ENCODE data around the gene BAG5. TPM values are rescaled to one million over a fixed set of nuclear protein-coding genes. Genes with fewer than 3 reads are reported as not detected.

BAG5 gene
- total RNA-seq, 4 donors from 2014 or later: 40.3 to 44.3 (median 43.1) TPM

- no peak for DNase-seq (ENCODE audit: low spot score in 2 of 2)
- no peak for TF ChIP-seq POLR2A (IDR thresholded peaks at IDR 0.05)
- intact Hi-C loops (cut with DNase I; ENCODE audit: low total_unique reads): no loop called here
- H3K4me3 ChIP-seq (ENCODE audit: low read depth, poor library complexity, severe bottlenecking): no peak overlapping the region
- WGBS, 2 donors: 34 to 49% methylated on average over 7 to 10 of the region's 19 CpGs
Observed at GRCh38 chr14:103543721-103544387, 18.6 kb downstream of the BAG5 start.

DNA sequence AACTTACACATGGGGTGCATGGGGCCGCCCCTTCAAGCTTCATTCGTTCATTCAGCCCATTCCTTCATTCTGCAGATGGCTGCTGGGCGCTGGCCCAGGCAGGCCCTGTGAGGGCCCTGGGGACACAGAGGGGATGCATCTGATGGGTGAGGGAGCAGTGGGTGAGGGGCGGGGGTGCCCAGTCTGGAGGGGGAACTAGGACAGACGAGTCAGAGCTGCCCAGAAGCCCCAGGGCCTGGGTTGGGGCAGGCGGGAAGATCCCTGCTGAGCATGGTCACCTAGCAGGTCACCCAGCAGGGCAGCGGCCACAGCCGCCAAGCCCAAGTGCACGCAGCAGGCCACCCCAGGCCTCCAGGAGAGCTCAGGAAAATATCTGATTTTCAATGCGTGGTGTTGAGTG lies 19.3 kb downstream of the BAG5 start:
- WGBS, 2 donors: 51 to 64% methylated on average over 5 to 8 of the region's 10 CpGs
- TF ChIP-seq POLR2A (IDR thresholded peaks at IDR 0.05): no peak
- TF ChIP-seq CTCF (IDR thresholded peaks at IDR 0.05): no peak
- no peak for DNase-seq (ENCODE audit: low spot score in 2 of 2)
- H3K4me3 ChIP-seq (ENCODE audit: low read depth, poor library complexity, severe bottlenecking): no peak overlapping the region
- intact Hi-C loops (cut with DNase I; ENCODE audit: low total_unique reads): no loop called here

DNA sequence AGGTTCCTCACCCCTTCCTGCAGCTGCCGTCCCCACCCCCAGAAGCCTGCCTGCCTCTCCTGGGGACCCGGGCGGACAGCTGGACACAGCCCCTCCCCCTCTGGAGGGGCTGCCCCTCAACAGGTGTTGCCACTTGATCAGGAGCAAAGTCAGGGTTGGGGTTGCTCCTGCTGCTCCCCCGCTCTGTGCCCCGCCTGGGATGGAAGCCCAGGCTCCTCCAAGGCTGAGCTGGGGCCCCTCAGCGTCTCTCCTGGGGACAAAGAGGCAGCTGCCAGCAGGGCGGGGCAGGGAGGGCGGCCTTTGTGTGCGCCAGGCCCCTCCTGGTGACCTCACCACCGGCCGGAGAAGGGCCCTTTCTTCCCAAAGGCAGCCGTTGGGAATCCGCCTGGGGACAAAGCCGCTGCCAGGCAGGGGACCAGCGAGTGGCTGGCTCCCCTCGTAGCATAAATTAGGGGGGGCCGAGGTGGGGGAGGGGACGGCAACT lies 19.8 kb downstream of the BAG5 start:
- TF ChIP-seq CTCF (IDR thresholded peaks at IDR 0.05) (no peak), POLR2A (IDR thresholded peaks at IDR 0.05) (no peak)
- WGBS, 2 donors: 14% methylated on average over 18 of the region's 18 CpGs
- no peak overlapping the region for H3K4me3 ChIP-seq (ENCODE audit: low read depth, poor library complexity, severe bottlenecking)
- intact Hi-C loops (cut with DNase I; ENCODE audit: low total_unique reads): no loop called here
- no peak for DNase-seq (ENCODE audit: low spot score in 2 of 2)

DNA sequence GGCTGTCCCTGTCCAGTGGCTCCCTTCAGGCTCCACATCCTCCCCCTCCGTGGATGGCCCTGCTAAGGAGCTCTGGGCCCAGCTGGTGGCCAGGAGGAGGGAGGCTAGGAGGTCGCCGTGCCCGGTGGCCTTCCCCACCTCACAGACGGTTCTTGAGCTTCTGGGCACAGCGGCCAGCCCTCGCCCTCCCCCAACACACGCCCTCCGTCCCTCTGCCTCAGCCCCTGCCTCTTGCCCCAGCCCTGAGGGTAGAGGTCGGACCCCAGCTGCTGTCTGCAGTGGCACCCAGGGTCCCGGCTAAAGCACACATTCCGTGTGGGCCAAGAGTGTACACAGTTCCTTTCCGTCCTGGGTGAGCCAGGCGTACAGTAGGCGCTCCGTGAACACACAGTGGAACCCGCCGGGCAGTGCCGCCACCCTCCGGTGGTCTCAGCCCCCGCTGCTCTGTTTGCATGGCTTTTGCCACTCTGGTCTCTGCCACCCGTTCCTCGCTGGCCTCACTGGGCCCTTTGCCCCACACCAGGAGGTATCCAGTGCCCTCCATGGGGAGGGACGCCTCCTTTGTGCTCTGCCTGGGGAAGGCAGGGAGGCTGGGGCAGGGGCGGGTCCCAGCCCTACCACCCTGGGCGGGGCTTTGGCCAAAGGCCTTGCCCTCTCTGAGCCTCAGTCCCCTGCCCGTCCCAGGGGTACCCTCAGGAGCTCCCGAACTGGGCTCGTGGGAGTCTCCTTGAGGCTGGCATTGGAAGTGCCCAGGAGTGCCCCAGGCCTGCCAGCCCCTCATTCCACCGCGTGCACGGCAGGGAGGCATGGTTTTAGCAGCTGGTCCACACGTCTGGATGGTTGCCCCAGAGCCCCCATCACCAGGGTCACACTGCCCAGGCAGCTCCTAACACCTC lies 20.5 kb downstream of the BAG5 start:
- TF ChIP-seq POLR2A (IDR thresholded peaks at IDR 0.05) (no peak), CTCF (IDR thresholded peaks at IDR 0.05) (no peak)
- DNase-seq (ENCODE audit: low spot score in 2 of 2): no peak
- 46 to 51% methylated on average over 27 to 30 of the region's 33 CpGs for whole genome bisulfite sequencing, 2 donors
- intact Hi-C loops (cut with DNase I; ENCODE audit: low total_unique reads): no loop called here
- no peak overlapping the region for H3K4me3 ChIP-seq (ENCODE audit: low read depth, poor library complexity, severe bottlenecking)

GRCh38 chr14:103540821-103541708 lies 21.4 kb downstream of the BAG5 start:
- H3K4me3 ChIP-seq (ENCODE audit: low read depth, poor library complexity, severe bottlenecking): no peak overlapping the region
- TF ChIP-seq CTCF (IDR thresholded peaks at IDR 0.05): no peak
- TF ChIP-seq POLR2A (IDR thresholded peaks at IDR 0.05): no peak
- intact Hi-C loops (cut with DNase I; ENCODE audit: low total_unique reads): no loop called here
- 26 to 48% methylated on average over 14 of the region's 17 CpGs for WGBS, 2 donors
- DNase-seq (ENCODE audit: low spot score in 2 of 2): no peak
